ENCODE results near the gene ZSCAN21. TPM values are rescaled to one million over a fixed set of nuclear protein-coding genes. Genes with fewer than 3 reads are reported as not detected.
"Not testable (repeated sequence)": the region's sequence is repeated elsewhere in the genome, so short reads cannot be mapped to it uniquely, and the experiment has no call there.

Gene ZSCAN21
- total RNA-seq, 2 experiments from 2014 or later, result 6.3 to 6.9 TPM

GRCh38 chr7:100008525-100008924 lies 41.0 kb upstream of the ZSCAN21 start:
- H3K9me3 Mint-ChIP-seq, result no peaks in the 10 kb centered on the region
- no peaks in the 10 kb centered on the region for H3K36me3 Mint-ChIP-seq (ENCODE audit: low read depth)
- ATAC-seq (no peak), DNase-seq (no peak)
- no peak overlapping the region for H3K4me3 Mint-ChIP-seq
- H3K27ac Mint-ChIP-seq, result no peak overlapping the region
- intact Hi-C loops (cut with micrococcal nuclease), result no loop called here
- ChIA-PET CTCF (interaction anchor here (0.8 kb wide), 1 partner anchor 15 kb away, joined by 3 read pairs; no protein-coding TSS in a partner anchor), POLR2A (interaction anchor here (0.9 kb wide), 1 partner anchor 8 kb away, joined by 4 read pairs; no protein-coding TSS in a partner anchor)
- H3K27me3 Mint-ChIP-seq, result no peaks in the 10 kb centered on the region
- peaks cover 7% of the 10 kb centered on the region for H3K4me1 Mint-ChIP-seq (ENCODE audit: low read depth)
- TF ChIP-seq CTCF (IDR thresholded peaks at IDR 0.05), result no peak

GRCh38 chr7:100009952-100010351 lies 39.6 kb upstream of the ZSCAN21 start:
- H3K9me3 Mint-ChIP-seq; CTCF ChIA-PET; intact Hi-C loops (cut with micrococcal nuclease); H3K4me3 Mint-ChIP-seq; ATAC-seq; POLR2A ChIA-PET; H3K27me3 Mint-ChIP-seq; H3K36me3 Mint-ChIP-seq (ENCODE audit: low read depth); DNase-seq; H3K27ac Mint-ChIP-seq: not testable (repeated sequence)
- peaks cover 13% of the 10 kb centered on the region for H3K4me1 Mint-ChIP-seq (ENCODE audit: low read depth)

- no peak overlapping the region for H3K27ac Mint-ChIP-seq
- CTCF ChIA-PET, result interaction anchor here (1.0 kb wide), 1 partner anchor 98 kb away, joined by 3 read pairs; no protein-coding TSS in a partner anchor
- DNase-seq (no peak), ATAC-seq (no peak)
- no peaks in the 10 kb centered on the region for H3K9me3 Mint-ChIP-seq
- no peak overlapping the region for H3K4me3 Mint-ChIP-seq
- peaks cover 17% of the 10 kb centered on the region for H3K4me1 Mint-ChIP-seq (ENCODE audit: low read depth)
- no peak for TF ChIP-seq CTCF (IDR thresholded peaks at IDR 0.05)
- intact Hi-C loops (cut with micrococcal nuclease), result no loop called here
- no peaks in the 10 kb centered on the region for H3K27me3 Mint-ChIP-seq
- peaks cover 1% of the 10 kb centered on the region for H3K36me3 Mint-ChIP-seq (ENCODE audit: low read depth)
- POLR2A ChIA-PET, result interaction anchor here (0.6 to 0.9 kb wide), 2 partner anchors 13 to 666 kb away, joined by 3 read pairs; no protein-coding TSS in a partner anchor
Measured at GRCh38 chr7:100010901-100011300, 38.7 kb upstream of the ZSCAN21 start.

DNA sequence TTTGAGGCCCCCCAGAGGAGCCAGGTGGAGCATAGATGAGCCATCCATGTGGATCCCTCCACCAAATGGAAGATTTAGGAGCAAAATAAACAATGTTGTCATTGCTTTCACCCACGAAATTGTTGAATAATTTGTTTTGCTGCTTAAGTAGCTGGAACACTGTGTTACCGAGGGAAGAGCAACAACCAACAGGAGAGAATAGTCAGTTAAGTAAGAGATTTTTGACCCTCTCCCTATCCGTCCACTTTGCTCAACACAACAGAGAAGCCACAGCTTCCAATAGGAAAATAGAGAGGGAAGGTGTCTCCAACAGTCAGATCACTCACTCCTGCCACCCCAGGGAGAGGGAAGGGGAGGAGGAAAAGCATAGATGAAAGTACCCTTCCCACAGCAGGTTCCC lies 38.1 kb upstream of the ZSCAN21 start:
- no peak for TF ChIP-seq CTCF (IDR thresholded peaks at IDR 0.05)
- no peaks in the 10 kb centered on the region for H3K27me3 Mint-ChIP-seq

DNA sequence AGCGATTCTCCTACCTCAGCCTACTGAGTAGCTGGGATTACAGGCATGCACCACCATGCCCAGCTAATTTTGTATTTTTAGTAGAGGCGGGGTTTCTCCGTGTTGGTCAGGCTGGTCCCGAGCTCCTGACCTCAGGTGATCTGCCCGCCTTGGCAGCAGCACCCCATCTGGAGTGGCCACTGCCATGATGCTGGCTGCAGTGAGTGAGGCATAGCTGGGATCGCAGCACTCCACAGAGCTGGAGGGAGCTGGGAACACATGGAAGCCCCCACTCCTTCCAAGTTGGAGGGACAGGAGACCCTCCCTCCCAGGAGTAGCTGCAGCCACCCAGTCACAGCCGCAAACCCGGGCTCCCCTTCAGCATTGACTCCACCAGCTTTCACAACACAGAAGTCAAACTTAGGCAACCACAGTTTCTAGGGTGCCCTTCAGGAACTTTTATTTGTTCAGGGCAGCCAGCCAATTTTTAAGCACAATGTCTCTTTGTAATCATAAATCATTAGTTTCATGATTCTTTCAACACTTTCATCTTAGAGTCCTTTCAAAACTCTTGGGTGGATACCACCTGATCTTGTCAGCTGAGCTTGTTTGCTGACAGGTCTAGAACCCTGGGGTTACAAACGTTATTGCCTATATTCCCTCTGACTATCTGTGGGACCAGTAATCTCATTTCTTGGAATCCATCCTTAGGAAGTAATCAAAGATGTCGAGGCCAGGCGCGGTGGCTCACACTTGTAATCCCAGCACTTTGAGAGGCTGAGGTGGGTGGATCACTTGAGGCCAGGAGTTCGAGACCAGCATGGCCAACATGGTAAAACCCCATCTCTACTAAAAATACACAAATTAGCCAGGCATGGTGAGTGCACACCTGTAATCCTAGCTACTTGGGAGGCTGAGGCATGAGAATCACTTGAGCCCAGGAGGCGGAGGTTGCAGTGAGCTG lies 36.9 kb upstream of the ZSCAN21 start:
- H3K9me3 Mint-ChIP-seq; H3K36me3 Mint-ChIP-seq (ENCODE audit: low read depth); H3K4me3 Mint-ChIP-seq; H3K27me3 Mint-ChIP-seq; DNase-seq; intact Hi-C loops (cut with micrococcal nuclease); ATAC-seq: not testable (repeated sequence)
- Mint-ChIP-seq H3K27ac (peak overlapping the region; percentile 64), H3K4me1 (ENCODE audit: low read depth) (peaks cover 28% of the 10 kb centered on the region)
- ChIA-PET POLR2A (interaction anchor here (1.0 to 1.2 kb wide), 2 partner anchors 9 to 70 kb away, joined by 3 to 4 read pairs; no protein-coding TSS in a partner anchor), CTCF (interaction anchor here (0.8 to 1.0 kb wide), 2 partner anchors 19 to 68 kb away, joined by 3 read pairs; partner anchors contain the start of gene ZNF3)

More for the DNA sequence above, 38.1 kb upstream of the ZSCAN21 start:
- H3K4me3 Mint-ChIP-seq, result no peak overlapping the region
- no peak overlapping the region for H3K27ac Mint-ChIP-seq
- peaks cover 20% of the 10 kb centered on the region for H3K4me1 Mint-ChIP-seq (ENCODE audit: low read depth)
- H3K36me3 Mint-ChIP-seq (ENCODE audit: low read depth), result peaks cover 7% of the 10 kb centered on the region
- ChIA-PET CTCF (interaction anchor here (1.0 kb wide), 1 partner anchor 98 kb away, joined by 3 read pairs; no protein-coding TSS in a partner anchor), POLR2A (interaction anchor here (0.9 kb wide), 1 partner anchor 14 kb away, joined by 3 read pairs; no protein-coding TSS in a partner anchor)
- ATAC-seq (no peak), DNase-seq (no peak)
- intact Hi-C loops (cut with micrococcal nuclease), result no loop called here
- H3K9me3 Mint-ChIP-seq, result no peaks in the 10 kb centered on the region
